ENCODE results near the gene TSPAN4. TPM values are rescaled to one million over a fixed set of nuclear protein-coding genes. Genes with fewer than 3 reads are reported as not detected.
A peak's percentile ranks its signal among the peaks of the same experiment; 100 is the strongest.

The TSPAN4 gene
- total RNA-seq, 1 experiment from 2014 or later = 29.2 TPM

DNA sequence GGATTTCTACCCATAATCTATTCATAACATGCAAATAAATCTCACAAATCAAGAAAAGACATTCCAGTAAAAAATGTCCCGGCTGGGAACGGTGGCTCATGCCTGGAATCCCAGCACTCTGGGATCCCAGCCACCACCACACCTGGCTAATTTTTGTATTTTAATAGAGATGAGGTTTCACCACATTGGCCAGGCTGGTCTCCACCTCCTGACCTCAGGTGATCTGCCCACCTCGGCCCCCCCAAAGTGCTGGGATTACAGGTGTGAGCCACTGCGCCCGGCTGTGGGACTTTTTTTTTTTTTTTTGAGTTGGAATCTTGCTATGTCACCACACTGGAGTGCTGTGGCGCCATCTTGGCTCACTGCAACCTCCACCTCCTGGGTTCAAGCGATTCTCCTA lies 63.3 kb downstream of the TSPAN4 start:
- no peak for DNase-seq (ENCODE audit: low spot score)

DNA sequence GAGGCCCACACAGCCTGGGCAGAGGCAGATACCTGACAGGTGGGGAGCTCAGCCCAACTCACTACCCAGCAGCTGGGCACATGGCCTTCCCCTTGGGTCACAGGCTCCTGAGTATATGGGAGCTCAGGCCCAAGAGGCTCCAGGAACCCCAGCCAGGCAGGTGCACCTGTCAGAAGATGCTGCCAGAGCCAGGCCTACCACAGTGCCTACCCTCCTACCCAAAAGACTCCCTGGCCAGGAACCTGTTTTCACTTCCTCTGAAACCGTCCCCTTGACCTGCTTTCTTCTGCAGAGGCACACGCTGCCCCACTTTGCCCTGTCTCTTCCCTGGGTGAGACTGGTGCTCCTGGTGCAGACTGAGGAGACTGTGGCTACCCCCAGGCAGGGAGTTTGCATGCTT lies 65.0 kb downstream of the TSPAN4 start:
- DNase-seq (ENCODE audit: low spot score) = no peak

DNA sequence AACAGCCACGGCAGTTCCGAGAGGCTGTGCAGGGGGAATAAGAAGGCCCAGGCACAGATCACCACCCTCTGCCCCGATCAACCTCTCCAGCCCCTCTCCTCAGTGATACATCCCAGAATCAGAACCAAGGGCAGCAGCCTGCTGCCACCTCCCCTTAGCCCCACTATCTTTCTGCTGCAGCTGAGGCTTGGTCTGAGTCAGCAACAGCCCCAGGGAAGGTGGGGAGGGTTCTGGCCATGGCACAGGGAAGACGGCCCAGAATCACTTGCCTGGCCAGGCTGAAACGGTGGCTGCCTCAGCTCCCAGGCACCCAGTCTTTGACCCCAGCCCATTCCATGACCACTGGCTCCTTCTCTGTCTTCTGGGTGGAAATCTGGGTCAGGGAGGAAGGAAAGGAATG lies 65.6 kb downstream of the TSPAN4 start:
- DNase-seq (ENCODE audit: low spot score) = no peak

DNA sequence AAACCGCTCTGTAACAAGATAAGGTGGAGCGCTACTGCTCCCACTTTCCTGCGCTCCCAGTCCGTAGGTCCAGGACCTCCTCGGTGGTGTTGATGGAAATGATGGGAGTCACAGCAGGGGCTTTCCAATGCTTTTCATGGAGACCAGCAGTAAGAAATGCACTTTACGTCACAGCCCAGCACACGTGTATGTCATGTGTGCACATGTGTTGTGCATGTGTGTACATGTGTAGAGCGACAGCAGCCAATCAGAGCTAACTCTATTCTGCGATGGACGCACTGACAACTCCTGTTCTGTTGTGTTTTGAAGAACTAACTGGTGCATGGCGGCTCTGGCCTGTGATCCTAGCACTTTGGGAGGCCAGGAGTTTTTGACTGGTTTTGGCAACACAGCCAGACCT lies 66.8 kb downstream of the TSPAN4 start:
- no peak for DNase-seq (ENCODE audit: low spot score)

DNA sequence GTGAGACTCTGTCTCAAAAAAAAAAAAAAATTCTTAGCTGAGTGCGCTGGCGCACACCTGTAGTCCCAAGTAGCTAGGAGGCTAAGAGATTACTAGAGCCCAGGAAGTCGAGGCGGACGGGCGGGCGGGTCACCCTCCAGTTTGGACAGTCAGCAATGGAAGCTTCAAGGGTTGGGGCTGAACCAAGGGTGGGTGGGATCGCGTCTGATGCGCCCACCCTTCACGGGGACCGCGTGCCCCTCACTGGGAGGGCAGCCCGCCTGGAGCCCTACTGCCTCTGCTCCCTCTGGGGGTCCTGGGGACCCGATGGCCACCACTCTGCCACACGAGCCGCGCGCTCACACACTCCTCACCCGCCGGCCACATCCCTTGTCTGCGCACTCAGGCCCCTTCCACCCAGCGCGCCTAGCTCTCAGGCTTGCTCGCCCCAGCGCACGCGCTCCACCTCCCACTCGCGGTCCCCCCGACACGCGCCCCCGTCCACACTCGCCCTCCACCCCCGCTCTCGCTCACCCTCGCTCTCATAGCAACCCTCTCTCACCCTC lies 67.5 kb downstream of the TSPAN4 start:
- no peak for DNase-seq (ENCODE audit: low spot score)

GRCh38 chr11:910589-911030 lies 68.0 kb downstream of the TSPAN4 start, which contains the start of gene CHID1:
CHID1 (minus strand) TSS chr11:910810; CDS start chr11:904816, 5,994 bp downstream.
- peak; percentile 86 for DNase-seq (ENCODE audit: low spot score)

DNA sequence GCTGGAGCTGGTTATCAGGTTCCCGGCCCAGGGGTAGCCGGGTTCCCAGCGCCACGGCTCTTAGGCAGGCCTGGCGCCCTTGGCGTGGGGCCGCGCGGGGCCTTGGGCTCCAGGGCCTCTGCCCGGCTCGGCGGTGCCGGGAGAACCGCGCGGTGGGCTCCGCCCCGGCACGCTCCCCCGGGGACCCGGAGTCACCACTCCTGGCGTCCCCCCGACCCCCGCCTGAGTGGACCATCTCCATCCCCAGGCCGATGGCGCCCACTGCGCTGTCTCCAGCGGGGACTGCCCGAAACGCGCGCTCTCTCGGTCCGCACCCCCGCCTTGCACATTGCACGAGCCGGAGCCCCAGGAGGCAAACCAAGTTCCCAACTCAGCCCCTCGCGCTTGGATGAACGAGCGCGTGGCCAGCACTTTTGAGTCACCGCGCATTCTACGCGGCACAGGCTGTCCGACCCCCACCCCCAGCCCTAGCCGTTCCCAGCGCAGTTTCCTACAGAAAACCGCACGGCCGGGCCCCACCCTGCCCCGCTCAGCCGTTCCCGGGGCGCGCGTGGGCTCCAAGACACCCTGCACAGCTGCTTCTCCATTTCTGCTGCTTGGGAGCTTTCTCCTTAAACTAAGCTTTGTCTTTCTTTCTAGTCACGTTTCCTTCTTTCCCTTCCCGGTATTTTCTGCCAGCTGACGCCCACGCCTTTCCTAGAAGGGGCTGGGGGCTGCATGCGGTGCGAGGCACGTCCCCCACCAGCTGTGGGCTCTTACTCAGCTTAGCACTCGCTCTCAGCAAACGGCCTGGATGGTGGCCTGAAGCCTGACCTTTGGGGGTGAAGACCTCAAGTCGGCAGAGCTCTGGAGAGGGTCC lies 68.6 kb downstream of the TSPAN4 start:
- no peak for DNase-seq (ENCODE audit: low spot score)

DNA sequence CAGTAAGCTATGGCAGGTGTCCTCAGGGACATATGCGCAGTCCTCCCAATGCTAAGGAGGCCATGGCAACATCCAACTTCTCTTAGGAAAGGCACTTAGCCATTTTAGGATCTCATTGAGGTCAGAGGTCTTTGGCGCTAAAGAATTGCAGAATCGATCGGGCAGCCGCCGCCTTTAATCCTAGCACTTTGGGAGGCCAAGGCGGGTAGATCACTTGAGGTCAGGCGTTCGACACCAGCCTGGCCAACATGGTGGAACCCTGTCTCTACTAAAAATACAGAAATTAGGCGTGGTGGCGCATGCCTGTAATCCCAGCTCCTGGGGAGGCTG lies 69.2 kb downstream of the TSPAN4 start:
- no peak for DNase-seq (ENCODE audit: low spot score)

DNA sequence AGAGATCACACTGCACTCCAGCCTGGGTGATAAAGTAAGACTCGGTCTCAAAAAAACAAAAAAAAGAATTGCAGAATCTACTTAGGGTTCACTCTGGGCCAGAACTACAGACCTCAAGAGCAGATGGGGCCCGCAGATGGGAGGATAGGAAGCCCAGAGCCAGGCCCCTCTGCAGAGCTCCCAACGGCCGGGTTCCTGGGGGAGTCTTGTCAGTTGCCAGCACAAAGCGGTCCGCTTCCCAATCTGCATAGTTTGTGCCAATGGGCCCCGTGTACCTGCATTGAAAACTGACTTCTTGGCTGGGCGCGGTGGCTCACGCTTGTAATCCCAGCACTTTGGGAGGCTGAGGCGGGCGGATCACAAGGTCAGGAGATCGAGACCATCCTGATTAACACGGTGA lies 69.6 kb downstream of the TSPAN4 start:
- DNase-seq (ENCODE audit: low spot score) = no peak

GRCh38 chr11:913043-913442 lies 70.4 kb downstream of the TSPAN4 start:
- no peak for DNase-seq (ENCODE audit: low spot score)

GRCh38 chr11:914204-914603 lies 71.6 kb downstream of the TSPAN4 start:
- no peak for DNase-seq (ENCODE audit: low spot score)

DNA sequence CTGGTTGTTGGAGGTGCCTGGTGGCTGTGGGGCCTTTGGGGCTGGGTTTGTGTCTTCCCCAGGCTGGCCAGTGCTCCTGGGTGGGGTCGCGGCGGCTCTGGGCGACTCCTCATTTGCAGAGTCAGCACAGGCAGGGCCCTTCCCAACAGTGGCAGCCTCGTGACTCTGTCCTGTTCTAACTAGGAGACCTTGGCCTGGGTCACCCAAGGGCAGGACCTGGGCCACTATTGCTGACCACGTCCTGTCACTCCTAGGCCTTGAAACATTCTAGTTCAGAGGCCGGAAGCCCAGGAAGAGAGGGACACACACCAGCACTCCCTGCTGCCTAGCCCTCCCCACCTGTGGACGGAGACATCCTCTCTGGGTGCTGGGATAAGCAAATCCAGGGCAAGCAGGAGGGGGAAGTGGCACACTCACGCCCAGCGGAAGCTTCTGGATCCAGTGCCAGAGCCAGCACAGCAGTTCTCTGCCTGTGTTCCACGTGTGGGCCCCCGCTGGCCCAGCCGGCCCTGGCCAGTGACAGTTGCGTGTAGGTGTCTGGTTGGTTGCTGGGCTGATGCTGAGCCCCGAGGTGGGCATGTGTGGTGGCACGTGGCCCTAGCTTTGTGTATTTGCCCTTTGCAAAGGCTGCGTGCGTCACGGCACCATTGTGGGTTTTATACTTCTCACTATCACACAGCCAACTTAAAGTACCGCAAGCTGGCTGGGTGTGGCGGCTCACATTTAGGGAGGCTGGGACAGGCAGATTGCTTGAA lies 72.3 kb downstream of the TSPAN4 start:
- DNase-seq (ENCODE audit: low spot score) = no peak

Small RNA genes within 50 kb of the gene (small RNA-seq; reads per million reads assigned to genes)
- not detected for gene SNORA52

Other genes starting within 250 kb of the TSPAN4 start
- 263 and 329 TPM in 2 replicates for gene IRF7, start 226.9 kb upstream of the TSPAN4 start, total RNA-seq (2014; rRNA removed; shearing (Covaris generic))
- 11.9 and 12.1 TPM in 2 replicates for gene CDHR5, start 217.9 kb upstream of the TSPAN4 start, total RNA-seq (2014; rRNA removed; shearing (Covaris generic))
- gene SCT, start 215.7 kb upstream of the TSPAN4 start, total RNA-seq (2014; rRNA removed; shearing (Covaris generic)) = not detected in 2 replicates
- 0.34 and 0.92 TPM in 2 replicates for gene DRD4, start 205.6 kb upstream of the TSPAN4 start, total RNA-seq (2014; rRNA removed; shearing (Covaris generic))
- 77.8 and 139 TPM in 2 replicates for gene DEAF1, start 147.6 kb upstream of the TSPAN4 start, total RNA-seq (2014; rRNA removed; shearing (Covaris generic))
- gene TMEM80, start 147.0 kb upstream of the TSPAN4 start, total RNA-seq (2014; rRNA removed; shearing (Covaris generic)) = 73.6 and 76.8 TPM in 2 replicates
- gene EPS8L2, start 136.6 kb upstream of the TSPAN4 start, total RNA-seq (2014; rRNA removed; shearing (Covaris generic)) = 473 and 503 TPM in 2 replicates
- gene TALDO1, start 95.4 kb upstream of the TSPAN4 start, total RNA-seq (2014; rRNA removed; shearing (Covaris generic)) = 669 and 686 TPM in 2 replicates
- gene GATD1, start 65.4 kb upstream of the TSPAN4 start, total RNA-seq (2014; rRNA removed; shearing (Covaris generic)) = 128 and 132 TPM in 2 replicates
- 0.47 TPM in 1 of 2 replicates, not detected in the other for gene CEND1, start 52.8 kb upstream of the TSPAN4 start, total RNA-seq (2014; rRNA removed; shearing (Covaris generic))
- gene SLC25A22, start 44.6 kb upstream of the TSPAN4 start, total RNA-seq (2014; rRNA removed; shearing (Covaris generic)) = 82.6 and 108 TPM in 2 replicates
- 31.7 and 53.9 TPM in 2 replicates for gene PIDD1, start 37.6 kb upstream of the TSPAN4 start, total RNA-seq (2014; rRNA removed; shearing (Covaris generic))
- gene RPLP2, start 32.9 kb upstream of the TSPAN4 start, total RNA-seq (2014; rRNA removed; shearing (Covaris generic)) = 1,913 and 1,915 TPM in 2 replicates
- gene PNPLA2, start 23.9 kb upstream of the TSPAN4 start, total RNA-seq (2014; rRNA removed; shearing (Covaris generic)) = 174 and 202 TPM in 2 replicates
- 204 and 225 TPM in 2 replicates for gene CRACR2B, start 14.9 kb upstream of the TSPAN4 start, total RNA-seq (2014; rRNA removed; shearing (Covaris generic))
- 916 and 940 TPM in 2 replicates for gene CD151, start 9.9 kb upstream of the TSPAN4 start, total RNA-seq (2014; rRNA removed; shearing (Covaris generic))
- gene POLR2L, start 323 bp upstream of the TSPAN4 start, total RNA-seq (2014; rRNA removed; shearing (Covaris generic)) = 1,254 and 1,310 TPM in 2 replicates
- 68.2 and 80.6 TPM in 2 replicates for gene CHID1, start 68.0 kb downstream of the TSPAN4 start, total RNA-seq (2014; rRNA removed; shearing (Covaris generic))
- gene AP2A2, start 83.0 kb downstream of the TSPAN4 start, total RNA-seq (2014; rRNA removed; shearing (Covaris generic)) = 38.5 and 46.6 TPM in 2 replicates
- gene MUC6, start 193.9 kb downstream of the TSPAN4 start, total RNA-seq (2014; rRNA removed; shearing (Covaris generic)) = 0.08 and 0.31 TPM in 2 replicates
- gene MUC2, start 232.0 kb downstream of the TSPAN4 start, total RNA-seq (2014; rRNA removed; shearing (Covaris generic)) = 6.9 and 9.1 TPM in 2 replicates